Loucy (cell line): Measurements from ENCODE around the gene EMC1.
A peak's percentile ranks its signal among the peaks of the same experiment; 100 is the strongest.
"Not testable (repeated sequence)": the region's sequence is repeated elsewhere in the genome, so short reads cannot be mapped to it uniquely, and the experiment has no call there.

Experiments
- H2AFZ ChIP-seq: fragments of 200-600 bp; sonication (generic); 2 replicates; pipeline ENCODE4 v1.6.0; 2016; ENCODE audit warnings: antibody characterized with exemption, mild to moderate bottlenecking, low read length, moderate library complexity
- H3F3A ChIP-seq: fragments of 200-600 bp; 2 replicates; pipeline ENCODE4 v1.6.0; 2016; ENCODE audit warnings: antibody characterized with exemption, low read depth, mild to moderate bottlenecking
- H3K27me3 ChIP-seq: fragments of 200-600 bp; sonication (generic); 2 replicates; pipeline ENCODE4 v1.6.1; 2014; ENCODE audit warnings: low read length, mild to moderate bottlenecking; ENCODE audit not compliant: insufficient read depth, poor library complexity, severe bottlenecking
- H3K36me3 ChIP-seq: fragments of 200-600 bp; sonication (generic); 2 replicates; pipeline ENCODE4 v1.6.1; 2016; ENCODE audit warnings: low read length; ENCODE audit not compliant: insufficient read depth
- H3K4me1 ChIP-seq: fragments of 200-600 bp; sonication (generic); 2 replicates; pipeline ENCODE4 v1.5.1; 2014; ENCODE audit warnings: low read length, mild to moderate bottlenecking; ENCODE audit not compliant: insufficient read depth, poor library complexity, severe bottlenecking
- H3K4me2 ChIP-seq: fragments of 200-600 bp; sonication (generic); 2 replicates; pipeline ENCODE4 v1.6.0; 2014; ENCODE audit warnings: antibody characterized with exemption, low read length, low read depth, mild to moderate bottlenecking; ENCODE audit not compliant: poor library complexity, severe bottlenecking
- H3K4me3 ChIP-seq: fragments of 200-600 bp; sonication (generic); 2 replicates; pipeline ENCODE4 v1.5.1; 2014; ENCODE audit warnings: low read length, mild to moderate bottlenecking, mixed read lengths; ENCODE audit not compliant: poor library complexity, severe bottlenecking
- H3K79me2 ChIP-seq: fragments of 200-600 bp; sonication (generic); 2 replicates; pipeline ENCODE4 v1.6.1; 2014; ENCODE audit warnings: low read length; ENCODE audit not compliant: insufficient read depth
- H3K9ac ChIP-seq: fragments of 200-600 bp; sonication (generic); 2 replicates; pipeline ENCODE4 v1.6.0; 2014; ENCODE audit warnings: mild to moderate bottlenecking, low read depth, low read length, moderate library complexity; ENCODE audit not compliant: poor library complexity, severe bottlenecking
- H3K9me2 ChIP-seq: fragments of 200-600 bp; sonication (generic); replicated peaks from 2 replicates; pipeline ENCODE4 v1.6.1; 2016; ENCODE audit warnings: low read depth, low read length, mixed read lengths
- H3K9me3 ChIP-seq: fragments of 200-600 bp; sonication (generic); 2 replicates; pipeline ENCODE4 v1.6.1; 2014; ENCODE audit warnings: mild to moderate bottlenecking, antibody characterized with exemption, low read length, low read depth; ENCODE audit not compliant: insufficient read depth
- H4K20me1 ChIP-seq: fragments of 200-600 bp; sonication (generic); 2 replicates; pipeline ENCODE4 v1.6.0; 2014; ENCODE audit warnings: antibody characterized with exemption, low read length, mild to moderate bottlenecking; ENCODE audit not compliant: insufficient read depth, poor library complexity, severe bottlenecking
- CTCF ChIP-seq: fragments of 200-600 bp; sonication (generic); conservative IDR thresholded peaks from 2 replicates; pipeline ENCODE4 v1.5.1; 2014; ENCODE audit warnings: mild to moderate bottlenecking, antibody characterized with exemption, low read length
- EZH2phosphoT487 ChIP-seq: fragments of 200-600 bp; IDR thresholded peaks from 2 replicates; pipeline ENCODE4 v1.6.1; 2018; ENCODE audit warnings: antibody characterized with exemption, mild to moderate bottlenecking, moderate library complexity, borderline replicate concordance

Gene EMC1

DNA sequence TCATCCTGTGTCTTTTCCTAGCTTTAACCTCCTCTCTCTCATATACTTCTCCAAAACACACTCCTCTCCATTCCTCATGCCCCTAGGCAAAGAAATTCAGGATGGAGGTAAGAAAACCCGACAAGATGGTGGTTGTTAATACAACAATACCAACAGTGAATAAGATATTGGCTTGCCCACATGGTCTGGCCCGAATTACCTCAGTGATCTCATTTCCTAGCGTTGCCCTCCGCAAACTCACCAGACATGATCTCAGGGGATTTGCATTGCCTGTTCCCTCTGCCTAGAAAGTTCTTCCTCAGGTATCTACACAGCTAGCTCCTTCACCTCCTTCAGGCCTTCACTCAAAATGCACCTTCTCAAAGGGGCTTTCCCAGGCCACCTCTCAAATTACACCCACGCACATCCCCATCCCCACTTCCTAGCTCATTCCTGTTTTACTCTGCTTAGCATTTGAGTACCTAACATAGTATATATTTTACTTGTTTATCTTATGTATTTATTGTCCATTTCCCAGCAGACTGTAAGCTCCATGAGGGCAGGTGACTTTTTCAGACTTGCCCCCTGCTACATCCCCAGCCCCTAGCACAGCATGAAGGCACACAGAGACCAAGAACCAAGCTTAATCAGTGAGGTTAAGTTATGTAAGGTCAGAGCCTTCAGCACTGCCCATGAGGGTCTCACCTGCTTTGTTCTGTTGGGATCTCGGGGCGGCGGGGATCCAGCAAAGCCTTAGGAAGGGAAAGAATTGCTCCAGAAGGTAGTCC lies 31.1 kb downstream of the EMC1 start:
- TF ChIP-seq EZH2phosphoT487 (no peak), CTCF (no peak)
- Histone ChIP-seq H3K4me2 (no peak overlapping the region), H3K4me3 (no peak overlapping the region), H3K27me3 (no peaks in the 10 kb centered on the region), H3K9me3 (no peaks in the 10 kb centered on the region), H3K79me2 (peaks cover 14% of the 10 kb centered on the region; the same call in 1 of the 2 replicates), H2AFZ (no peak overlapping the region), H3K4me1 (peaks cover 9% of the 10 kb centered on the region), H3K36me3 (peaks cover 80% of the 10 kb centered on the region; the same call in 1 of the 2 replicates), H3K9me2 (no peaks in the 10 kb centered on the region), H3F3A (no peaks in the 10 kb centered on the region), H4K20me1 (no peaks in the 10 kb centered on the region), H3K9ac (no peak overlapping the region)

- no peak for TF ChIP-seq EZH2phosphoT487
- no peak for TF ChIP-seq CTCF
- H4K20me1 ChIP-seq: no peaks in the 10 kb centered on the region
- H3K4me3 ChIP-seq: no peak overlapping the region
- H3K4me2 ChIP-seq: no peak overlapping the region
- H3K9me3 ChIP-seq: no peaks in the 10 kb centered on the region
- H3K36me3 ChIP-seq: peaks cover 72% of the 10 kb centered on the region; the same call in 1 of the 2 replicates
- peaks cover 12% of the 10 kb centered on the region for H3K4me1 ChIP-seq
- H3K27me3 ChIP-seq: no peaks in the 10 kb centered on the region
- H2AFZ ChIP-seq: no peak overlapping the region
- H3K9ac ChIP-seq: no peak overlapping the region
- no peaks in the 10 kb centered on the region for H3F3A ChIP-seq
- H3K79me2 ChIP-seq: peaks cover 19% of the 10 kb centered on the region; the same call in 1 of the 2 replicates
- H3K9me2 ChIP-seq: no peaks in the 10 kb centered on the region
Observed at GRCh38 chr1:19219451-19219850, 31.9 kb downstream of the EMC1 start.

DNA sequence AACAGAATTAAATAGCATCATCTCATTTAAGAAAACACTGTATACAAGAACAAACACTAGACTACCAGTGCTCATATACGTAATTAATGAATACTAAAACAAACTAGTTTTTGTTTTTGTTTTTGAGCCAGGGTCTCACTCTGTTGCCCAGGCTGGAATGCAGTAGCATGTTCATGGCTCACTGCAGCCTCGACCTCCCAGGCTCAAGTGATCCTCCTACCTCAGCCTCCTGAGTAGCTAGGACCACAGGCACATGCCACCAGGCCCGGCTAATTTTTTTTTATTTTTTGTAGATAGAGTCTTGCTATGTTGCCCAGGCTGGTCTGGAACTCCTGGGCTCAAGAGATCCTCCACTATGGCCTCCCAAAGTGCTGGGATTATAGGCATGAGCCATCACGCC lies 34.7 kb downstream of the EMC1 start:
- H3K9me2 ChIP-seq, H3K4me3 ChIP-seq, H2AFZ ChIP-seq, H3K9me3 ChIP-seq, H3K27me3 ChIP-seq, H3F3A ChIP-seq, H3K9ac ChIP-seq, H3K4me2 ChIP-seq: not testable (repeated sequence)
- Histone ChIP-seq H3K4me1 (peaks cover 36% of the 10 kb centered on the region), H3K79me2 (peaks cover 48% of the 10 kb centered on the region), H3K36me3 (peaks cover 45% of the 10 kb centered on the region; the same call in 1 of the 2 replicates), H4K20me1 (peaks cover 12% of the 10 kb centered on the region)

DNA sequence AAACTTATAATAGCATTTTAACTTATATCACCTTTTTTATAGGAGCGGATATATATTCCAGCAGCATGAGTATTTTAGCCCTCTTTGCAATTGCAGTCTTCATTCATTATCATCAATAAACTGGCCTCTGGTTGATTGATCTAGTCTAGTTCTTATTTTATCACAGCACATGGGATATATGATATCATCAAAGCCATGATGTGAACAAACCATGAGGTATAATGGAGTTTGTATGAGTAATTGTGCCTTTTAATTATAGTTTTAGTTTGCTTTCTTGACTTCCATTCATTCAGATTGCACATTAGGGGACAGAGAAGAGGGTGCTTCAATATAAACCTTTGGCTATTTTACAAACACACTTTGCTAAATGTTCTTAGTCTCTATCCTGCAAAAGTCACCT lies 37.7 kb downstream of the EMC1 start:
- H3K9ac ChIP-seq: peak overlapping the region; percentile 13
- no peaks in the 10 kb centered on the region for H3K9me2 ChIP-seq
- H4K20me1 ChIP-seq: peaks cover 28% of the 10 kb centered on the region
- H3K4me1 ChIP-seq: peaks cover 56% of the 10 kb centered on the region
- H3F3A ChIP-seq: no peaks in the 10 kb centered on the region
- H3K4me2 ChIP-seq: peak overlapping the region; percentile 86
- no peak overlapping the region for H2AFZ ChIP-seq
- H3K9me3 ChIP-seq: no peaks in the 10 kb centered on the region
- no peaks in the 10 kb centered on the region for H3K27me3 ChIP-seq
- H3K79me2 ChIP-seq: peaks cover 75% of the 10 kb centered on the region
- TF ChIP-seq EZH2phosphoT487 (no peak), CTCF (no peak)
- peaks cover 18% of the 10 kb centered on the region; the same call in 1 of the 2 replicates for H3K36me3 ChIP-seq
- H3K4me3 ChIP-seq: peak overlapping the region; percentile 93
